CD4-positive, alpha-beta T cell treated with Interferon alpha-2 for 1 hour (primary cell): ENCODE measurements around the gene RHOBTB3.
"Not testable (repeated sequence)": the region's sequence is repeated elsewhere in the genome, so short reads cannot be mapped to it uniquely, and the experiment has no call there.

ENCODE experiments used
- DNase-seq, 2 donors: peaks; one replicate each; pipeline ENCODE4 v3.0.0-alpha.2; 2020 to 2022

The RHOBTB3 gene

DNA sequence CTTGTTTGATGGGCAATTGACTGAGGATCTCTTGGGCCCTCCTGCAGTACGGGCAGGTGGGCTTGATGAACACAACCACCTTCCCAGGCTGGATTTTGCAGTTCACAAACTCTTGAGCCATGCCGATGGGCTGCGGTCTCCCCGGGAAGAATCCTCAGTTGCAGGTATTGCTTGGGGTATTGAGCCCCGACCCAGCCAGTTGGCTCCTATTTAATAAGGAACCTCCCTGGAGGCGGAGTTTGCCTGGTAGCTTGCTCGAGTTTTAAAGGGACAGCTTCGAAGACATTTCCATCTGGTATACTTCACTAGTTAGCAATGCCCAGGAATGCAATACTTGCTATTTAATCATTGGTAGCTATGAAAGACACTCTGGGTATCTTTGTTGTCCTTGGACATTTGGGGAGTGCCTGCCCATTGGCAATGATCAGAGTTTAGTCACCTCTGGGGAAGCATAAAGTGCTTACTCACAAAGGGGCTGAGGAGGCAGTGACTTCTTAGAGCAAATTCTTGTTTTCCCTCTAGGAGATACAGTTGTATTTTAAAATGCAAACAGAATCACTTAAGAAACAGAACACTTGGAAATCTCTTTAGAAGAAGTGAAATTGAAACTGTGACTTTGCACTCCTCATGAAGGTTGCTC lies 91.5 kb downstream of the RHOBTB3 start, which contains the start of gene GLRX:
Gene GLRX, minus strand, starts transcription at position 185 of the 640 bp plus-strand sequence. Its CDS starts 64 bp downstream, at position 121.
- DNase-seq = peak; percentile 54 to 72

DNA sequence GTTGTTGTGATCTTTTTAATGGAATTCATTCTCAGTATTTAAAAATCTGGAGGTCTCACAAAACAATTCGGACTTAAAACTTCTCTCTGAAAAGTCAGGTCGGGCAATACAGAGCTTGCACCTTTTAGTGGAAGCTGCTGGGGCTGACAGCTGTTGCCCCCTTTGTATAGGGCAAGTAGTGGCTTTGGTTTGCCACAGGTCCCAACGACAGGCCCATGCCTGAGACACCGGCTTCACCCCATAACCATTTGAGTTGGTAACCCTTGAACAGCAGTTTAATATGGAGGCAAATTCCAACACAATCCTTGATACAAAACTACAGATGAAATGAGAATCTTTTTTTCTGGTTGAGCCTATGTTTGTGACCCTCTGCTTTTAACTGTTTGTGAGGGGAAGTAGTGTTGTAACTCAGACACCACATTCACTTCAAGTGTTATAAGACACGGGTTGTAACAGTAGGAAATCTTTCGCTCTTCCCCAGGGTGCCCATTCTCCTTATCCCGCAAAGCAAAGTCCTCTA lies 92.1 kb downstream of the RHOBTB3 start:
- no peak for DNase-seq

GRCh38 chr5:95823738-95824609 lies 92.8 kb downstream of the RHOBTB3 start:
- peak; percentile 58 to 80 for DNase-seq

DNA sequence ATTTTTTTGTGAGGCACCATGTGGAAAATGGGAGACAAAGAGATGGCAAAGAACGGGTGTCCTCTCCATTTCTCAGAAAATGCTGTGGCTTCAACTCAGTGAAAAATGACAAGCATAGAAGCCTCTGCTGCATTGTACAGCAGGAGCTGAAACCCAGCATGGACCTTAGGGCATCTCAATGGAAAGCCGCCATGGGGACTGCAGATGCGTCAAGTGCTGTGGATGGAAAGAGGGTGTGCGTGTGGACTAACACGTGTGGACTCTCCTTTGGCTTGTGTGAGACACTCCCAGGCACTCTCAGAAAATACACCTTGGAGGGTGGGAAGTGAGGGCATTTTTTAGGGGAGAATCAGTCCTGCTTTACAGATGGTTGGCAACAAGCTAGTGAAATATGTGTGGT lies 93.6 kb downstream of the RHOBTB3 start:
- DNase-seq = no peak

- DNase-seq = no peak
Observed at GRCh38 chr5:95825495-95825894, 94.4 kb downstream of the RHOBTB3 start.

DNA sequence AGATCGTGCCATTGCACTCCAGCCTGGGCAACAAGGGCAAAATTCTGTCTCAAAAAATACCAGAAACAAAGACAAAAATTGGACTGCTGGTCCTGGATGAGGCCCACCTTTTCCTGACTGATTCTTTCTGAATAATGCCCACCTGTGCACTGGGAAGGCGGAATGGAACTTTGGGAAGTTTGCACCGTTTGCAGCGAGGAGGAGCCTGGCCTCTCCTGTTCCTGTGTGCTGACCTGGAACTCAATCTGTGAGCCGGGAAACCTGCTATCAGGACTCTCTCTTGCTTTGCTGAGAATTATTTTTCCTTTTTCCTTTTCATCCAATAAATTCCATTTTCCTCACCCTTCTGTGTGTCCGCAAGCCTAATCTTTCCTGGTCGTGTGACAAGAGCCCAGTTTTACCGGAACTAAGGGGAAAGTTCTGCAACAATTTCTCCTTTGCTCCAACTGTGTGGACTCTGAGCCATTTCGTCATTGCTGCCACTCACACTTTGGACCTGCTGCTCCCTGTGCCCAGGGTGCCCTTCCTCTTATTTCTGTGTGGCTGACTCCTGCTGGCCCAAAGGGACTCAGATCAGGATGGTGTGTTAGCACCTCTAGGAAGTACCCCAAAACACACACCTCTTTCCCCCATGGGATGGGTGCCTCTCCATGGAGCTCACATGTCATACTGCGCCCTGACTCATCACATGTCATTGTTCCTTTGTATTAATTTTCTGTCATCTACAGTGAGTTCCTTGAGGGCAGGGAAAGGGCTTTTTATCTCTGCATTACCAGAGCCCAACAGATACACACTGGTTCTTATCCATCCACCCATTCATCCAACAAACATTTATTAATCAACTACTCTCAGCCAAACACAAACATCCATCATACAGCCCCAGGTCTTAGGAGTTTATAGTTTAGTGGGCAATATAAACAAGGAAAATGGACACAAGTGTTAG lies 96.1 kb downstream of the RHOBTB3 start:
- no peak for DNase-seq

GRCh38 chr5:95827892-95828246 lies 96.7 kb downstream of the RHOBTB3 start:
- no peak for DNase-seq

DNA sequence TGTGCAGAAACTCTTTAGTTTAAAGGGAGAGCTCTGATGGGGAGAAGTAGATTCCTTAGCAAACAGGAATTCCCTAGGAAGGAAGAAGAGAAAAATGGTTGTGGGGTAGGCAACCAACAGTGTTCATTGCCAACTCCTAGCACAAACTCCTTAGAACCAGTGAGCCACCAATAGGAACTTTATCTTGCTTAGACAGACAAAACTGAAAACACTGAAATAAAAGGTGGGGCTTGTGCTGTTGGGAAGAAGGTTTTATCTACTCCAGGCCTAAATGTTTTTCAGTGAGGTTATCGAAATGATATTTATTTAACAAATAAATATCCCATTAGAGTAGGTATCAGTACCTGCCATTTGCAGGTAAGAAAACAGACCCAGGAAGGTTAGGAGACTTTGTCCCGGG lies 99.1 kb downstream of the RHOBTB3 start:
- DNase-seq = no peak

DNA sequence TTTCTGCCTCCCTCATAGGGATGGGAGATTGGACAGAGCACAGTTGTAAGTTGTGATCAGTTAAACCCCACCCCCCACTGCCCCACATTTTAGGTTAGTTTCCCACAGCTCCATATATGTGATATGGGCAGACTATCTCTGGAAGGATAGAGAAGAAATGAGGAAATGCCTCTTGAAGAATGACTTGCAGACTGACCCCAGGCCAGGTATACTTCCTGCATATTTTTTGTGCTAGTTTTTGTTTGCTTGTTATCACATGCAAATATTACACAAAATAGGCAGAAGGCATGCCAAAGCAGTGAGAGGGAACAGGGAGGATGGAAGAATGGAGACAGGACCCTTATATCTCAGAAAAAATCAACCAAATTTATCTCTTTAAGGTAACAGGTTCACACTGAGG lies 101.5 kb downstream of the RHOBTB3 start:
- no peak for DNase-seq

DNA sequence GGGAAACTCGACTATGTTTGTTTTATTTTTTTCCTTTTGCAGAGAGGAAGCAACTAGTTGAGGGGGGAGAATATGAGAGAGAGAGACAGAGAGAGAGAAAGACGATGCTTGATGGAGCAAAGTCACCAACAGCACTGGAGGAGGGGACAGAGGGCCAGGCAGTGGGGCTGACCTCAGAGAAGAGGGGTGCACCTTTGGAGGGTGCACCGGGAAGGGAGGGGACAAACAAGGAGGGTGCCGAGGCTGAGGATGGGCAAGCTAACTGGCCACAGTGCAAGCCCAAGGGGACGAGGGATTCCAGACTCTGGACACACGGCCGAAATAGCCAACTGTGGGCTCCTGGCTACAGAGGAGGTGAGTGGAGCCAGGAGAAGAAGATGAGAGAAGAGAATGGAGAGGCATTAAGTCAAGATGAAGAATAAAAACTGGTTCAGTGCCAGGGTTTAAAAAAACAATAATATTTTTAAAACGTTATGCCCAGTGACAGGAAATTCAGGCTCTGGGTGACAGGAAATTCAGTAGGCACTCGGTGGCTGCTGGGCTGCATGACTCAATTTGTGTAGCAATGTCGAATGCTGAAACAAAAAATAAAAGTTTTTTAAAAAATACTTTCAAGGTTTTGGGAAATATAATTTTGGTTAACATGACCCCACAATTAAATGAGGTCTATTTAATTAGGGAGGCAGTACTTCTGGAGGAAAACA lies 104.7 kb downstream of the RHOBTB3 start:
- peak in 1 of 2 donors; percentile 54 for DNase-seq

DNA sequence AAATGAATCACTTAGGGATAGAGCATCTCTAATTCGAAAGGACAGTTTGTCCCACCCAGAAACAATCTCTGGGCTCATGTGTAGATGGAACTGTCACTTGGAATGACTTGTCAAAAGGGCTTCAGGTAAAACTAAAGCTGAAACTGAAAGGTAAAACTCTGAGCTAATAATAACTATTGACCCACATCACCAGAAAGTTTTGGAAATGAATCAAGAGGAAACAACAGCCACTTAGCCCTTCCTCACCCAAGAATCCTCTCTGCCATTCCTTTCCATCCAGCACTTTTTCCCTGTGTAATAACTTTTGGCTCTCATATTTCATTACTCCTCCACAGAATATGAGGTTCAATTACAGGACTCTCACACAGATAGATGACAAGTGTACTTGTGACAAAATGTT lies 105.4 kb downstream of the RHOBTB3 start:
- no peak for DNase-seq

DNA sequence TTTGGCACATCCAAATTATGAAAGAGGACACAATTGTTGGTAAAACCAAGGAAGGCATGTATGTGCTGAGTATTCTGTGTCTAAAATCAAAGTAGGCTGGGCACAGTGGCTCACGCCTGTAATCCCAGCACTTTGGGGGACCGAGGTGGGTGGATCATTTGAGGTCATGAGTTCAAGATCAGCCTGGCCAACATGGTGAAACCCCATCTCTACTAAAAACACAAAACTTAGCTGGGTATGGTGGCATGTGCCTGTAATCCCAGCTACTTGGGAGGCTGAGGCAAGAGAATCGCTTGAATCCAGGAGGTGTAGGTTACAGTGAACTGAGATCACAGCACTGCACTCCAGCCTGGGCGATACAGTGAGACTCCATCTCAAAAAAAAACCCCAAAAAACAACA lies 105.8 kb downstream of the RHOBTB3 start:
- DNase-seq = not testable (repeated sequence)

- no peak for DNase-seq
Observed at GRCh38 chr5:95837492-95837891, 106.4 kb downstream of the RHOBTB3 start.

GRCh38 chr5:95838001-95838520 lies 106.9 kb downstream of the RHOBTB3 start:
- no peak for DNase-seq

DNA sequence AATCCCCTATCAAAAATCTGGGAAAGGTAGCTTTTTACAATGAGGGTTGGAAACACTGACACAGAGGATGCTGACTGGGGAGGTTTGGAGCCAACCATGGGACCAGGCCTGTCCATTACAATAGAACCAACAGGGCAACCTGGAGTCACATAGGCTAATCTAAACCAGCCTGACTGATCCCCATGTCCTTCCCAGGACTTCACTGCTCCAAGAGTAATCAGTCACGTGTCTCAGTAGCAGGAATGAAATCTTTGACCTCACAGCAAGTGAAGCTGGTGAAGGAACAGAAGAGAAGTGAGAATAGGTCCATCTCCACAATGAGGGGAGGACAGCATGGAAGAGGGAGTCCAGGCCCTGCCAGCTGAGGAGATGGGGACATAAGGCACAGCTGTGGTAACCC lies 107.4 kb downstream of the RHOBTB3 start:
- no peak for DNase-seq

DNA sequence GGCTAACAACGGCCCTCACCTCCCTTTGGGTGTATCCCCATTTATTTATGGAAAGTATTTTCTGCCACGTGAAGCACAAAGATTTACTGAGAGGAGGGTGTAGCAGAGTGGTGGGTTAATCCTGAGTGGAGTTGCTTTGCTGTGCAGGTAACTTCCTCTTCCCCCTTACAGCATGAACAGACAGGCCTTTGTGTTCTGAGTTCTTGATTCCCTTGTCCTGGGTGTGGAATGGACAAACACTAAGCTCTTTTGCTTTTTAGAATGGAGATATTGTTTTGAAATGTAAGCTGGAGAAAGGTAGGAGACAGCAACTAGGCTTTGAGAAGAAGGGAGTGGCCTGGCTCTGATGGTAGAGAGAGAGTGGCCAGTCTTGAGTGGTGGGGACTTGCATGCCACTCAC lies 108.5 kb downstream of the RHOBTB3 start:
- no peak for DNase-seq

DNA sequence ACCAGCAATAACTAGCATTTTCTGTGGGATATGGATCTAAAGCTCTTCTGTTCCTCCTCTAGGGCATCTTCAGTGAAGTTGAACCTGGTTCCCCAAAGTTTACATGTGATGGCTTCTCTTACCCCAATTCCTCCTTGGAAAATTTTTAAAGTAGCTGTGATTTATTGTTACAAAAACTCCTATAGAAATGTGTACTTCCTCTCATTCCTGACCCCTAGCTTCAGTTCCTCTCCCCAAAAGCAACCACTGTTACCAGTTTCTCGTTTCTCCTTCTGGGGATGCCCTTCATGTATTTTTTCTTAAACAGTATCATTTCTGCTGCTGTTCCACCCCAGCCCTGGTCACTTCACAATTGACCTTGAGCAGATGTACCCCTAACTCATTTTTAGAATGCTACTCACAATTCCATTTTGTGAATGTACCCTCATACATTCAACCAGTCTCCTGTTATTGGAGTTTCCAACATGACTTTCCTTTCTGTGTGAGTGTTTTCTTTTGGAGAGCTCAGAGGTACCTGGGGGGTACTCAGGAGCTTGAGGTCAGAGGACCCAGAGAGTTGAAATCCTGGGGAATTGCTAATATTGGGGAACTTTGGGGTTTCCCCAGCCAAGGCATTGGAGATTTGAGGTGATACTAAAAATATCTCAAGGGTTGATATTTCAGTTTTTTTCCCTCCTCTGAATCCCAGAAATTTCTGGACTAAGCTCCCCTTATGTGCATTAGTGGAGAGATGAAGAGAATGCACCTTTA lies 110.0 kb downstream of the RHOBTB3 start:
- DNase-seq = no peak

DNA sequence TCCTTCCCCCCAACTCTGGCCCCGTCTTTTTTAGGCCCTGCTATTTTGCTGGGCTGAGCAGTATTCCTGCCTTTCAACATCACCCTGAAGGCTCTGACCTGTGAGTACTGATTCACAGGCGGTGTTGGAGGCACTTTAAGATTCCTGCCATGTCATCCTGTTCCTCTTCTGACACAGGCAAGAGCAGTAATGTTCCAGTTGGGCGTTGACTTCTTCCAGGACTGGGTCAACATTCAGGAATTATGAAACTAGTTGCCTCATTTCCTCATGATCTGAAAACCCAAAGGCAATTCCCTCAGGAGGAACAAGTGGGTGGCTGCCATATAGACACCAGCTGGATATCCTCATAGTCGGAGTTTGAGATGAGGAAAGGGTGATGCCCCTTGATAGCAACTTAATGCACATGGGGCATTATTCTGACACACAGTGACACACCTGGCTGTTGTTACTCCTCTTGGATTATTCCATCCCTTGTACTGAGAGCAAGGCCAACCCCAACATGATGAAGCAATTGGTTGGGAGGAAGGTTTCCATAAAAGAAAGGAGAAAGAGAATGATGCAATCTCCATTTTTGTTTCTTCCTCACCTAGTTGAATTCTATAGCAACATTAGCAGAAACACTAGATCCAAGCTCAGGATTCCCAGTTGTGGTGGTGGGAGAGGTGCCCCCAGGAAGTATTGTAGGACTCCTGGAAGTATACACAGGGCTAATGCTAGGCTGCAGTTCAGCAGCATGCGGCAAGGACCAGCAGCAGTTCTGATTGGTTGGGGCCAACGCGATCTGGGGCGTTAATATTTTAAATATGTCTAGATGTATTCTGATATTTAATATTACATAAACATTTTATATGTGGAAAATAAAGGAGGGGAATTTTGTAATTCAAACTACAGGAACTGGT lies 111.0 kb downstream of the RHOBTB3 start:
- no peak for DNase-seq

DNA sequence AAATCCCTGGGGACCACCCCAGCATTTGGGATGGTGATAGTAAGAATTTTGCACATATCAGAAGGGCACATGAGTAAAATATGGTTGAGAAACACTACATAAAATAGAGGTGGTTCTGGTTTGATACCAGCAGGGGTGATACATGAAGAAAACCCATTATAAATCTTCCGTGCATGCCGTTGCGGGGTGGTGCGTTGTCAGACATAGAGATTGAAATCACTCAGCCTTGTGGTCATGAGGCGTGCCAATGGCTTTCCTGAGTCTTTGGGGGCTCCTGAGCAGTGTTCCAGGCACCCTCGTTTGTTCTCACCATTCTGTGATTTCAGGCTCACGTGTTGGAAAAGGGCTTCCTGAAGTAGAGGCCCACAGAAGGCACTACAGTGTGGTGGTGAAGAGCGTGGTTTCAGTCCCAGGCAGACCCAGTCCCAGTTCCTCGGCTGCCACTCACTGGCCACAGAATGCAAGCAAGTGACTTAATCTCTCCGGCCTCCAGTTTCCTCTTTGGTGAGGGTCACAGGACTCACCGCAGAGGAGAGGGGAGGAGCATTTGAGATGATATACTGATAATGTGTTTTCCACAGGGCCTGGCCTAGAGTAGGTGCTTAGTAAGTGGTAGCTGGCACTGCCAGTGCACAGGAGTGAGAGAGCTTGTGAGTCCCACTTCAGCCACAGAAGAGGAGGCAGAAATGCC lies 111.9 kb downstream of the RHOBTB3 start:
- peak; percentile 74 to 75 for DNase-seq
